Activated naive CD4-positive, alpha-beta T cell treated with anti-CD3 and anti-CD28 coated beads, Interleukin-2, amount 50 U/mL, for 16 hours (primary cell): ENCODE measurements around the gene RYR2.
"Not testable (repeated sequence)": the region's sequence is repeated elsewhere in the genome, so short reads cannot be mapped to it uniquely, and the experiment has no call there.

ENCODE experiments used
- DNase-seq: peaks from one replicate; pipeline ENCODE4 v3.0.0-alpha.2; 2020

Gene RYR2

GRCh38 chr1:237270353-237270752 is 228.4 kb downstream of the RYR2 start:
- DNase-seq = no peak

GRCh38 chr1:237277994-237278393 is 236.0 kb downstream of the RYR2 start:
- not testable (repeated sequence) for DNase-seq

- DNase-seq = no peak
Observed at GRCh38 chr1:237279629-237280028, 237.6 kb downstream of the RYR2 start.

GRCh38 chr1:237281481-237281880 is 239.5 kb downstream of the RYR2 start:
- no peak for DNase-seq

GRCh38 chr1:237282208-237282783 is 240.3 kb downstream of the RYR2 start:
- no peak for DNase-seq

- no peak for DNase-seq
Observed at GRCh38 chr1:237287876-237288521, 246.0 kb downstream of the RYR2 start.

- DNase-seq = no peak
Observed at GRCh38 chr1:237293804-237294203, 251.8 kb downstream of the RYR2 start.

GRCh38 chr1:237296861-237297260 is 254.9 kb downstream of the RYR2 start:
- DNase-seq = no peak

GRCh38 chr1:237300642-237301041 is 258.7 kb downstream of the RYR2 start:
- no peak for DNase-seq

GRCh38 chr1:237303929-237304328 is 261.9 kb downstream of the RYR2 start:
- DNase-seq = no peak

- DNase-seq = no peak
Observed at GRCh38 chr1:237306726-237307125, 264.7 kb downstream of the RYR2 start.

- DNase-seq = no peak
Observed at GRCh38 chr1:237309595-237310118, 267.7 kb downstream of the RYR2 start.

GRCh38 chr1:237316352-237316751 is 274.4 kb downstream of the RYR2 start:
- DNase-seq = no peak

GRCh38 chr1:237318748-237319147 is 276.8 kb downstream of the RYR2 start:
- no peak for DNase-seq

GRCh38 chr1:237320890-237321289 is 278.9 kb downstream of the RYR2 start:
- no peak for DNase-seq

GRCh38 chr1:237324226-237324625 is 282.2 kb downstream of the RYR2 start:
- DNase-seq = no peak

- DNase-seq = no peak
Observed at GRCh38 chr1:237327061-237327460, 285.1 kb downstream of the RYR2 start.

- DNase-seq = no peak
Observed at GRCh38 chr1:237340892-237341291, 298.9 kb downstream of the RYR2 start.

- no peak for DNase-seq
Observed at GRCh38 chr1:237341391-237341790, 299.4 kb downstream of the RYR2 start.

GRCh38 chr1:237342730-237343129 is 300.7 kb downstream of the RYR2 start:
- no peak for DNase-seq

GRCh38 chr1:237352747-237353146 is 310.8 kb downstream of the RYR2 start:
- DNase-seq = no peak

GRCh38 chr1:237353918-237354317 is 311.9 kb downstream of the RYR2 start:
- no peak for DNase-seq

- DNase-seq = no peak
Observed at GRCh38 chr1:237355022-237355421, 313.0 kb downstream of the RYR2 start.

GRCh38 chr1:237358555-237358954 is 316.6 kb downstream of the RYR2 start:
- DNase-seq = no peak

GRCh38 chr1:237367758-237368157 is 325.8 kb downstream of the RYR2 start:
- no peak for DNase-seq
